C1 segment of cervical spinal cord (tissue), 14 donors: ENCODE data around the gene TFDP1.

ENCODE experiments used
- DNase-seq, 14 donors: peaks; one replicate each; lab custom pipeline; 2025; lab: John Stamatoyannopoulos, UW

Gene TFDP1

DNA sequence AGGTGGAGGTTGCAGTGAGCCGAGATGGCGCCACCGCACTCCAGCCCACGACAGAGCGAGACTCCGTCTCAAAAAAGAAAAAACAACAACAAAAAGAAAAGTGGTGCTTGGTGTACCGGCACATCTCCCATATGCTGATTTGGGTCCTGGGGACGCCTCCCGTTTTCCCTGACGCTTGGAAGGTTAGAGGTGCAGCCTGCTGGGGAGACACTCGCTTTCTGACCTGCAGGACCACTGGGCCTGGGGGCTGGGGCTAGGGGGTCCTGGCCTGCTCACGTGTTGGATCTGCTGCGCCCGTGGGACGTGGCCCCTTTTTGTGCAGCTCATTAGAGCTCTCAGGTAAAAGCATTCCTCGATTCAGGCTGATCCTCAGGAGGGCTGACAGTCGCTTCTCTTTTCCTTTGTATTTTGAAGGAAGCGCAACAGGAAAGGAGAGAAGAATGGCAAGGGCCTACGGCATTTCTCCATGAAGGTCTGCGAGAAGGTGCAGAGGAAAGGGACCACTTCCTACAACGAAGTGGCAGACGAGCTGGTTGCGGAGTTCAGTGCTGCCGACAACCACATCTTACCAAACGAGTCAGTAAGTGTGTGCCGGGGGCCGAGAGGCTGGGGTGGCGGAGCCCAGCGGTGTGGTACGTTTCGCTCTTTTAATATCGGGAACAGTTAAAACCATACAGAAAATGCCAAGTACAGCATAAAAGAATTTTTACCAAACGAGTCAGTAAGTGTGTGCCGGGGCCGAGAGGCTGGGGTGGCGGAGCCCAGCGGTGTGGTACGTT is 48.3 kb downstream of the TFDP1 start:
- DNase-seq = no peak

DNA sequence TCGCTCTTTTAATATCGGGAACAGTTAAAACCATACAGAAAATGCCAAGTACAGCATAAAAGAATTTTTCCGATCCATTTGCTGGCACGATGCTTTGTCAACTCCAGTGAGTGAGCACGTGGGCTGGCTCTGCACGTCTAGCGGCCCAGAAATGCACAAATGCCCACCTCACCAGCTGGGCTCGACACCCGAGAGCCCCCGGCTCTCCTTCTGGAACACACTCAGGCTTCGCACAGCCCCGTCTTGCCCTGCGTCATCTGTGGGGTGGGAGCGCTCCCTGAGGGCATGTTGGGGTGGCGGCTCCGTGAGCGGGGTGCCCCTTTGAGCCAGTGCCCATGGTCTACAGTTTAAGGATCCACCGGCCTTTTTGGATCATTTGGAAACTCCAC is 48.9 kb downstream of the TFDP1 start:
- DNase-seq = no peak

DNA sequence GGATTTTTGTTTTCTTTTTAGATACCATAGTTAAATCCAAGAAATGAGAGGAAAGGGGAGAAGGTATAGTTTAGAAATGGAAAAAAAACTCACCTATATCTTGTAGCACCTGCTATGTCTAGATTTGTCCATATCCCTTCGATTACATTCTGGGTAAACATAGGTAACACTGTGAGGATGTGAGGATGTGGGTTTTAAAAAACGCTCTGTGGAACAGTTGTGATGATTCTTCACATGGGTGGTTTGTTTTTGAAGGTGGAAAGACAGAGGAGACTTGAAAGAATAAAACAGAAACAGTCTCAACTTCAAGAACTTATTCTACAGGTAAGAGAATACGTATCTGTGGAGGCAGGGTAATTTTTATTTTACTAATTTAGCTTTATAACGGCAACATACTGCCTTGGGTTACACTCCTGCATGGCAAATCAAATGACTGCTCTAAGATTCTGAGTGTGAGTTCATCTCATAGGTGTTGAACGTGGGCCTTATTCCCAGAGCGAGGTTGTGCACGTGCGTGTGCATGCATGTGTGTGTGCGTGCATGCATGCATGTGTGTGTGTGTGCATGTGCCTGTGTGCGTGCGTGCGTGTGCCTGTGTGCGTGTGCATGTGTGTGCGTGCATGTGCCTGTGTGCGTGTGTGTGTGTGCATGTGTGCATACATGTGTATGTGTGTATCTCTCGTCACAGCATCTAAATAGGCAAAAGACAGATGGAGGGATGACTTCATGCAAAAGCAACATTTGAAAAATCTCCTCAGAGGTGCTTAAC is 49.9 kb downstream of the TFDP1 start:
- DNase-seq = no peak

DNA sequence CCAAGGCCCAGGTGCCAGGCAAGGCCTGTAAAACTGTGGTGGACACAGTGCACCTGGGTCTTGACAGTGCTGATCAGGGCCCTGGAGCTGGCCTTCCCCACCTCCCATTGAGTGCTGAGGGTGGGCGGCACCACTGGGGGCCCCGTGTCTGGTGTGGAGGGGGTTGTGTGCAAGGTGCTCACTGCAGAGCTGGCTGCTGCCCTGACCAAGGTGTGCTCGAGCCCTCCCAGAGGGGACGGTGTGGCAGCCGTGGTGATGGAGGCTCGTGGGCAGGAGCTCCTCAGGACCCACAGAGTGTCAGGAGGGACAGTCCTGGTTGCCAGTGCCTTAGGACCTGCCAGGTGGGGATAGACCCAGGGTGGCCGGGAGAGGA is 50.5 kb downstream of the TFDP1 start:
- DNase-seq = no peak

DNA sequence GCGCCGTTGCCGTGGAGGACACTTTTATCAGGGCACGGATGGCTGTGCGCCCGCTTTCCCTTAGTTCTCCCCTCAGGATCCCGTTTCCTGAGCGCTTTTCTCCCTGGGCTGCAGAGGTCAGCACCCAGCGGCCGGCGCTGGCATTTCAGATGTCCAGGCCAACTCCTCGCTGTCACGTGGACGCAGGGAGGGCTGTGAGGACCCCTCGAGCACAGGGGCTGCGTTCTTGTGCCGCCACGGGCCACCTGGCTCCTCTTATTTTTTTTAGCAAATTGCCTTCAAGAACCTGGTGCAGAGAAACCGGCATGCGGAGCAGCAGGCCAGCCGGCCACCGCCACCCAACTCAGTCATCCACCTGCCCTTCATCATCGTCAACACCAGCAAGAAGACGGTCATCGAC is 51.2 kb downstream of the TFDP1 start:
- no peak for DNase-seq

DNA sequence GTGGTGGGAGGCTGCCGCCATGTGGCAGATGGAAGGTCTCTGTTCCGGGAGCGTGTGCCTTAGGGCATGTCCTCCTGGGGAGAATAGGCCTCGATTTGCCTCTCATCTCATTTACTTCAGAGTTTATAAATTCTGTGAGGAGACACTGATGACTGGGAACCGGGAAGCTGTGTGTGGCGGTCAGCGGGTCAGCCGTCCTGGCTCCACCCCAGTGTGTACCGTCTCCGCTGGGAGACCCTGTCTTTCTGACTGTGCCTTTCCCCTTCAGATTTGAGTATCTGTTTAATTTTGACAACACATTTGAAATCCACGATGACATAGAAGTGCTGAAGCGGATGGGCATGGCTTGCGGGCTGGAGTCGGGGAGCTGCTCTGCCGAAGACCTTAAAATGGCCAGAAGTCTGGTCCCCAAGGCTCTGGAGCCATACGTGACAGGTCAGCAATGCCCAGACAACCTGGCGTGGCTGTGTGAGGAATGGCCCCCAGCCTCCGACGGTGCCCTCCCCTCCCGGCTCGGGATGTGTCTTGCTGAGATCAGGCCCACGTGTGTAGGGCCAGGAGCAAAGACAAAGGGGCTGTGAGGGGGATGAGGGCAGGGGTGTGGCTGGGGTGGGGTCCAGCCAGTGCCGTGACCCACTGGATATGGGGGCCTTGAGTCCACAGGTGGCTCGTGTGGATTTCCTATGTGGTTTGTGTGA is 51.9 kb downstream of the TFDP1 start:
- DNase-seq = no peak

DNA sequence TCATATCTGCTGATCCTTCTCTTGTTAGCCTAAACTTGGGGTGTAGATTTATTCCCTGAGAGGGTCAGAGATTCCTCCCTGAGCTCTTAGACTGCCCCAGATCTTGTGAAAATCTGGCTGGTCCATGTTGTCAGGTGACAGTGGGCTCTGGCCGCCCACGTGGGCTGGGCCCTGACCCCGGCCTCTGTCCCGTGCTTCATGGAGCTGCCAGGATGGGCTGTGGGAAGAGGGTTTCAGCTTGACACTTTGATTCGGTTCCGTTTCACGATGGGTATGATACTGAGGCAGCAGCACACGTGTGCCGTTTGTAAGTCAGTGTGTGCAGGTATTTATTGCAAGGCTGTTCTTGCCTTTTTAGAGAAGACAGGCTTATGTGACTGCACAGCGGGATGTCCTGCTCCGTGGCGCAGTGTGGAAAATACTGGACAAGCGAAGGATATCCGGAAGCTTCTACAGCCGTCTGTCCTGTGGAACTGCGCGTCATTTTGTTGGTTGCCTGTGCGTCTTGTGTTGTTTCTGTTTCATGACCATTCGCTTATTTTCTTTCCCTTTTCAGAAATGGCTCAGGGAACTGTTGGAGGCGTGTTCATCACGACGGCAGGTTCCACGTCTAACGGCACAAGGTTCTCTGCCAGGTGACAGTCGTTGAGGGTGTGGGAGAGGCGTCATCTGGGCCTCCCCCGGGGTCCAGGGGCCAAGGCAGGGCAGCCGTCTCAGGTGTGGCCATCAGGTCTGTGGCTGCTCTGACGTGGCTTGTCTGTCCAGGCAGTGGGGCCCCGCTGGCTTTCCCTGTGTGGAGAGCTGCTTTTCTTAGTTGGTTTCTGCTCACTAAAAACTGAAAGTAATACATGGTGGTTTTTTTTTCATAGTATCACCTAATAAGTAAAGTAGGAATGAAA is 53.0 kb downstream of the TFDP1 start:
- no peak for DNase-seq

DNA sequence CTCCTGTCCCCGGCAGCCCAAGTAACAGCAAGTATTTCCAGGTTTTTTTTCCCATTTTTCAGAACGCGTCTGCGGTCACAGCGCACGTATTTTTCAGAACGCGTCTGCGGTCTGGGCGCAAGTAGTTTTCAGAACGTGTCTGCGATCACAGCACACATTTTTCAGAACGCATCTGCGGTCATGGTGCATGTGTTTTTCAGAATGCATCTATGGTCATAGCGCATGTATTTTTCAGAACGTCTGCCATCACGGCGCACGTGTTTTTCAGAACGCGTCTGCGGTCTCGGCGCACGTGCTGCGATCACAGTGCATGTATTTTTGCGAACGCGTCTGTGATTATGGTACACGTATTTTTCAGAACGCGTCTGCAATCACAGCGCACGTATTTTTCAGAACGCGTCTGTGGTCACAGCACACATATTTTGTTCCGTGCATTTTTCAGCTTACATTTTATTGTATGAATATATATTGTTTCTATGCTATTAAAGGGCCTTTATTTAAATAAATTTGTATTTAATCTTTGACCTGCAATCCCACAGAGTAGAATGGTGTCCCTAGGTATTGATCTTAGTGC is 53.7 kb downstream of the TFDP1 start:
- DNase-seq = no peak

DNA sequence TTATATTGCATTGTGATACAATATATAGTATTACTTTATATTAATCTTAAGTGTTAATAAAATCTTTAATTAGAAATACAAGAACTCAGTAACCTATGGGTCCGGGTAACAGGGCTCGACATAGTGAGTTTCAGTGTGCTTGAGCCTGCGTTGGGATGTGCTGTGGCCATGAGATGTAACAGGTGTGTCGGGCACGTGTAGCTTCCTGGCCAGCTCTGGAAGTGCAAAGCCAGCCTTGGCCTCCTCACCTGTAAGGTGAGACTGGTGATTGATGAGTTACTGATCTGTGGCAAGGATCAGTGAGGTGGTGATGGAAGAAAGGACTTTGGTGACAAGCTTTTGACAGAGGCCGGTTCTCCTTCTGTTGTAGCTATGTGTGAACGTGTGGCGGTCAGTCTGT is 54.3 kb downstream of the TFDP1 start:
- DNase-seq = no peak

DNA sequence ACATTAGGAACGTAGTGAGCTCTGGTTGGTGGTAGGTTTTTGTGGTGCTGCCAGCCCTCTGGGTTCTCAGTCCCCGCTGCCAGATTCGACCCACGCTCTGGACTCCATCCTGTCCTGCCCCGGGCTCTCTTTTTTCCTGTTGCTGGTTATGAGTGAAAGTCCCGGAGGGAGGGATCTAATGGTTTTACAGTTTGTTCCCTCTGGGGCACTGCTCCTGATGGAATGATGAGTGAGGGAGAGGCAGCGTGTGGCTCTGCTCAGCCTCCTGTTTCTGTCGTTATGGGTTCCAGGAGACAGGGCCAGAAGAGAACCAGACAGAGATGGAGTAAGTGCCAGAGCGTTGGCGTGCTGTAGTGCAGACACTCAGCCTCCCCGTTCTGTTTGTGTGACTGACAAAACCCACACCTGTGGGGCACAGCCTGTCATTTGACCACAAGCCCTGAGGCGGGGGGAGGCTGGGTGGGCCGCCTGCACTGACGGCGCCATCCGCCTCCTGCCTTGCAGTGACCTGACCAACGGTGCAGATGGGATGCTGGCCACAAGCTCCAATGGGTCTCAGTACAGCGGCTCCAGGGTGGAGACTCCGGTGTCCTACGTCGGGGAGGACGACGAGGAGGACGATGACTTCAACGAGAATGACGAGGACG is 55.2 kb downstream of the TFDP1 start:
- DNase-seq = peak in 1 of 14 donors; percentile 53

DNA sequence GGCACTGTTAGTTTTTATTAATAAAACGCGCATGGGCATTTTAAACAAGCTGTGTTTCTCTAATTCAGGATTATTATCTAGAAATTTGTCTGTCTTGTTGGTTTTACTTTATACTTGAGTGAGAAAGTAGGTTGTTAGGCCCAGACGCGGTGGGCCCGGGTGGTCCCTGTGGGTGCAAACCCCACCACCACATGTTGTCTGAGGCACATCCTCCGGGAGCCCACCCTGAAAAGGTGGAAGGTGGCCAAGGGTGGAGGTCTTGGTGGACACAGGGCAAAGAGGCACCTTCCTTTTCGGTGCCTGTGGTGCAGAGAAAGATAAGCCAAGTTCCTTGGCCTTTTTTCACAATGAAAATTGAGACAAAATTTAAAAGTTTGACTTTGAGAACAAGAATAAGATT is 56.9 kb downstream of the TFDP1 start:
- no peak for DNase-seq

DNA sequence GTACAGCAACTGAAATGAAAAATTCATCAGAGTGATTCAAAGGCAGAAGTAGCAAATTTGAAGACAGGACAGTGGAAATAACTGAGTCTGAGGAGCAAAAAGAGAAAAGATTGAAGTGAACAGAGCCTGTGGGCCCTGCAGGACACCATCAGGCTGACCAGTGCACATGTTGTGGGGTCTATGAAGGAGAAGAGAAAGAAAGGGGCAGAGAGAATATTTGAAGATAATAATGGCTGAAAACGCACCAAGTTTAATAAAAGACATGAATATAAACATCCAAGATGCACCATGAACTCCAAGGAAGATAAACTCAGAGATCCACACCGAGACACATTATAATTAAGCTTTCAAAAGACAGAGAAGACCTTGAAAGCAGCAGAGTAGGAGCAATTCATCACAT is 58.0 kb downstream of the TFDP1 start:
- no peak for DNase-seq

DNA sequence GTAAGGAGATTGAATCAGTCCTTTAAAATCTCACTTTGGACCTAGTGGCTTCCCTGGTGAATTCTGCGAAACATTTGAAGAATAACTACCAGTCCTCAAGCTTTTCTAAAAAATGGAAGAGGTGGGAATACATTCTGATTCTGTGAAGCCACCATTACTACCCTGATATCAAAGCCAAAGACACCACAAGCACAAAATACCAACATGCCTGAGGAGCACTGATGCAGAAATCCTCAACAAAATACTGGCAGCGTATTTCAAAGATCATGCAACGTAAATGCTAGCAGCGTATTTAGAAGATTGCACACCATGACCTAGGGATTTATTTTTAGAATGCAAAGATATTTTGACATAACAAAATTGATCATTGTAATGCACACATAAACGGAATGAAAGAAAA is 59.0 kb downstream of the TFDP1 start:
- no peak for DNase-seq

DNA sequence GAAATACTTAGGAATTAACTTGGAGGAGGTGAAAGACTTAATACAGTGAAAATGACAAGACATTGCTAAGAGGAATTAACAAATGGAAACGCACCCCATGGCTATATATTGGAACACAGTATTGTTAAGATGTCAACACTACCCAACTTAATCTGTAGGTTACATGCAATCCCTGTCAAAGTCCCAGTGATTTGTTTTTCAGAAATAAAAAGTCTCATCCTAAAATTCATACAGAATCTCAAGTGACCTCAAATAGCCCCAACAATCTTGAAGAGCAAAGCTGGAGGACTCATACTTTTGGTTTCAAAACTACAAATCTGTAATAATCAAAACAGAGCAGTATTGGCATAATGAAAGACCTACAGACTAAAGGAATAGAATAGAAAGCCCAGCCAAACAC is 60.2 kb downstream of the TFDP1 start:
- no peak for DNase-seq

DNA sequence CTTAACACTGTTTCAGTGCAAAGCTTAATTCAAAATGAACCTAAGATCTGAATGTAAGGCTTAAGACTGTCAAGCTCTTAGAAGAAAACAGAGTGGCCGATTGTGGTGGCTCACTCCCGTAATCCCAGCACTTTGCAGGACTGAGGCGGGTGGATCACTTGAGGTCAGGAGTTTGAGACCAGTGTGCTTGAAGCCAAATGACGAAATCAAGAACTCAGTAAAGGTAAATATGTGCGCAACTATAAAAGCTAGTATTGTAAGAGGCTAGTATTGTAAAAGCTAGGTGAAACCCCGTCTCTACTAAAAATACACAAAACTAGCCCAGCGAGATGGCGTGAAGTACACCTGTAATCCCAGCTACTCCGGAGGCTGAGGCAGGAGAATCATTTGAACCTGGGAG is 60.8 kb downstream of the TFDP1 start:
- no peak for DNase-seq

DNA sequence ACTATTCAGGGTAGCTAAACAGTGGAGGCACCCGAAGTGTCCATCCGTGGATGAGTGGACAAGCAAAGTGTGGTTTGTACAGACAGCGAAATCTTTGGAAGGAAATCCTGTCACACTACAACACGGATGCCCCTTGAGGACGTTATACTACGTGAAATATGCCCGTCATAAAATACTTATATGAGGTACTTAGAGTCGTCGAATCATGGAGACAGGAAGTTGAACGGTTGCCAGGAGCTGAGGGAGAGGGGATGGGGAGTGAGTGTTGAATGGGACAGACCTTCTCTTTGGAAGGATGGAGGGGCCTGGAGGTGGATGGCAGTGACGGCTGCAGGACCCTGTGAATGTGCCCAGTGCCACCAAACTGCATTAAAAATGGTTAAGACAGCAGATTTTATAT is 61.8 kb downstream of the TFDP1 start:
- DNase-seq = no peak

DNA sequence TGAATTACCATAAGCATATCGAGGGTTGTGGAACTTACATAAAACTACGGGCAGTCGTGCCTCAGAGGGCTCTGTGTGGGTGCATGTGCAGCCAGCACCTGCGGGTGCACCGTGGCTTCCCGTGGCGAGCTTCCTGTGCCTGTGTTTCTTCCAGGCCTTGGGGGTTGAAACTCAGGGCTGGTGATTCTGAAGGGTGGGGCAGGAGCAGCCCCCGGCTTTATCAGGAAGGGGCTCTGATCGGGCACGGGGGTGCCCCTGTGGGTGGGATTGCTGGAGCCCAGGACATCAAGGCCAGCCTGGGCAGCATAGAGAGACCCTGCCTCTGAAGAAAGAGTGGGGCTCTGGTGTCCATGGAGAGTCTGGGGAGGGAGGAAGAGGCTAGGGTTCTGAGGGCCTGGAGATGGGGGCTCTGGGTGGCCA is 62.4 kb downstream of the TFDP1 start:
- DNase-seq = no peak

DNA sequence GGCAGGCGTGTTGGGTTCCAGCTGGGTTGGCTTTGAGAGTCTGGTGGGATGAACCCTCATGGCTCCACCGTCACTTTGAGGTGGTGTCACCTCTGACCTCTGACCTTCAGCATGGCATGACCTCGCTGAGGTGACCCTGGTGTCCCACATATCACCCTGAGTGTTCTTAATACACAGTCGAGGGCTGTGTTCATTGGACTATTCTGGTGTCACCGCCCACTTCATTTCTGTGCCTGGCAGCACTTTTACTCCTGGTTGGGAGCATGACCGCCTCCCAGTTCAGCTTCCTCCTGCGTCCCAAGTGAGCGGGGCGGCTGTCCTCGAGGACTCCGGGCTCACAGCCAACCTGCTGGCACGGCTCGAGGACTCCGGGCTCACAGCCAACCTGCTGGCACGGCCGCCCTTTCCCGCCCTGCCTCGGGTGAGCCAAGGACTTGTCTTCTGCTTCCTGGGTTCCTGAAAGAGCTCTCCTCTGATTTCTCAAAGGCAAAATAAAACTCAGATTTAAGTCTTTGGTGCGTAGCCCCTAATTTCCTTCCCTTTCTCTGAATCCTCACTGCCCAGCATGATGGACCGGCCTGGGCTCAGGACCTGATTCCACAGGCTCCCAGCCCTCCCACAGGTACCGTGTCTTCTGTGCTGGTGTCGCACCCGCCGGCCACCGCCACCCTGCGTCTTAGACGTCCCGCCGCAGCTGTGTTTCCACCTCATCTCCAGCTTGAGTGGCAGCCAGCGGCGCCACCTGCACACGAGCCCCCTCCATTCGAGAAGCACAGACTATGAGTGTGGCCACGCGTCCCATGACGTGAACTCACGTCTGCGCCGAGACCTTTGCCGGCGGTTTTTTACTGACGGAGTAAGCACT is 63.0 kb downstream of the TFDP1 start:
- peak; percentile 40 to 92 (median 84) for DNase-seq

DNA sequence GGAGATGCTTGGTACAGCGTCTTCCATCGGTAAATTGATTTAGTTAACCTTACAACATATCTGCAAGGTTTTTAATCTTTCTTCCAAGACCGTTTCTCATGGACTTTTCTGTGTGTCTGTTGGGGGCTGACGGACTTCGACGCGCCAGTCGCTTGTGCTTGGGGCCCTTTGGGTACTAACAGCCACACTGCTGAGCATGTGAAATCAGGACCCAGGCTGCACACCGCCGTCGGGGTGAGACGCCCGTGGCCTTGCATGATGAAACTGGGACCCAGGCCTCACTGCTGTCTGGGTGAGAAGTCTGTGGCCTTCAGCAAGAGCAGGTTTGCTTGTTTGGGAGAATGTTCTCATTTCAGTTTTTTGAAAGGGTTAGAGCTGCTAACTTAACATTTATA is 63.7 kb downstream of the TFDP1 start:
- no peak for DNase-seq

DNA sequence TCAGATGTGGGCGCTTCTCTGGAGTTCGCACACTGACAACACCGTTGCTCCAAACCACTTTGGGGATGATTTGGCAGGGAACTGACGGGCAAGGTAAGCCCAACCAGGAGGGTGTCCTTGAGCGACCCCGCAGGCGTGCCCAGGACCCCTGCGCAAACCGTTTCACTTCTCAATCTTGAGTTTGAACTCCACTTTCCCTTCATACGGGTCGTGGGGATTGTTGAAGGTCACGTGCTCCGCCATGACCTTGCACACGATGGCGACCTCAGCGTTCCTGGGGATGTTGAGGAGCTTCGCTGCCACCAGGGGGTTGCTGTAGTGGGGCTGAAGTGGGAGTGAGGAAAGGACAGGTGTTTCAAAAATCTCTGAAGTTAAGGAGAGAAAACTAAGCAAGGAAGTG is 64.7 kb downstream of the TFDP1 start:
- DNase-seq = no peak
